MV-4-11 (cell line): ENCODE results near the gene EDEM3.
"Not testable (repeated sequence)": the region's sequence is repeated elsewhere in the genome, so short reads cannot be mapped to it uniquely, and the experiment has no call there.

ENCODE experiments used
- DNase-seq: peaks from one replicate; lab custom pipeline; 2025; lab: John Stamatoyannopoulos, UW

EDEM3 gene, protein sequence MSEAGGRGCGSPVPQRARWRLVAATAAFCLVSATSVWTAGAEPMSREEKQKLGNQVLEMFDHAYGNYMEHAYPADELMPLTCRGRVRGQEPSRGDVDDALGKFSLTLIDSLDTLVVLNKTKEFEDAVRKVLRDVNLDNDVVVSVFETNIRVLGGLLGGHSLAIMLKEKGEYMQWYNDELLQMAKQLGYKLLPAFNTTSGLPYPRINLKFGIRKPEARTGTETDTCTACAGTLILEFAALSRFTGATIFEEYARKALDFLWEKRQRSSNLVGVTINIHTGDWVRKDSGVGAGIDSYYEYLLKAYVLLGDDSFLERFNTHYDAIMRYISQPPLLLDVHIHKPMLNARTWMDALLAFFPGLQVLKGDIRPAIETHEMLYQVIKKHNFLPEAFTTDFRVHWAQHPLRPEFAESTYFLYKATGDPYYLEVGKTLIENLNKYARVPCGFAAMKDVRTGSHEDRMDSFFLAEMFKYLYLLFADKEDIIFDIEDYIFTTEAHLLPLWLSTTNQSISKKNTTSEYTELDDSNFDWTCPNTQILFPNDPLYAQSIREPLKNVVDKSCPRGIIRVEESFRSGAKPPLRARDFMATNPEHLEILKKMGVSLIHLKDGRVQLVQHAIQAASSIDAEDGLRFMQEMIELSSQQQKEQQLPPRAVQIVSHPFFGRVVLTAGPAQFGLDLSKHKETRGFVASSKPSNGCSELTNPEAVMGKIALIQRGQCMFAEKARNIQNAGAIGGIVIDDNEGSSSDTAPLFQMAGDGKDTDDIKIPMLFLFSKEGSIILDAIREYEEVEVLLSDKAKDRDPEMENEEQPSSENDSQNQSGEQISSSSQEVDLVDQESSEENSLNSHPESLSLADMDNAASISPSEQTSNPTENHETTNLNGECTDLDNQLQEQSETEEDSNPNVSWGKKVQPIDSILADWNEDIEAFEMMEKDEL

DNA sequence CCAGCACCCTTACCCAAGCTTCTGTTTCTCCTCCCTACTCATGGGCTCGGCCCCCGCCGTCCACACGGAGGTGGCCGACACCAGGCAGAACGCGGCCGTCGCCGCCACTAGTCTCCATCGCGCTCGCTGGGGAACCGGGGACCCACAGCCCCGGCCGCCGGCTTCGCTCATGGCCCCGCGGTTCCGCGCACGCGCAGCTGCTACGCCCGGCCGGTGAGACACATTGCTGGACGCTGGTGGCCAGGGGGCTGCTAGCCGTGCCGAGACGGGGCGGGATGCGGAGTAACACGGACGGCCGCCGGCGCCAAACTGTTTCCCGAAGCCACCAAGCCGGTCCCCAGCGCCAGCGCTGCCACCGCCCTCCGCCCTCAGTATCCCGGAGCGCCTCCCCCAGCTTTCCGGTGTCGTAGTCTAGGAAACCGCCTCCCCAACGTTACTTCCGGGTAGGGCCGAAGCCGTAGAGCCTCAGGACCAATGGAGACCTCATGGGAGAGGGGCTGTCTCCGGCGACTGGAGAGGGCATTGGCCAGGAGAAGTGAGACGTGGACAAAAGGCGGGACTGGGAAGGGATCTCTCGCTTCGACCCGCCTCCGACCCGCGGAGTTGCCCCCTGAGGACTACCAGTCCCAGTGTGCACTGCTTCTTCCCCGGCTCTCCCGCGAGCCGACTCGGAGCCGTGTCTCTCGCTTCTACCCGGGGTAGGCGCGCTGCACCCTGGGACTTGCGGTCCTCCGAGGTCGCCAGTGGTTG lies at the start of gene EDEM3:
TSS of gene EDEM3 (minus strand) at position 383 of the 750 bp plus-strand sequence. CDS start at position 171, 212 bp downstream.
- peak; percentile 99 for DNase-seq

DNA sequence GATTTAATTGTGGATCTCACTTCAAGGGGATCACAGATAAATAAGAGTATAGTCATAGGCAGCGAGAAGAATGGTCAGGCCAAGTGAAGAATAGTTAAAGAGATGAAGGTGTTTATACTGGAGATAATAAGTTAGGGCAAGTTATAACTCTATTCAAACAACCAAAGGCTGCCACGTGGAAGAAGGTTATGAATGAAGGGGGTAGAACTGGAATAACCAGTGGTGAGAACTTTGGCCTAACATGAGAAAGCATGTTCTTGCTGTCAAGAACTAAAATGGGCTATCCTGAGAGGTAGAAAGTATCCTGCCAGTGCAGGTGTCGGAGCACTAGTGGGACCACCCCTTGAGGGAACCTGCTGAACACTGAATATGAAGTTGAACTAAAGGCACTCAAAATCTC lies 49.6 kb upstream of the EDEM3 start:
- no peak for DNase-seq

DNA sequence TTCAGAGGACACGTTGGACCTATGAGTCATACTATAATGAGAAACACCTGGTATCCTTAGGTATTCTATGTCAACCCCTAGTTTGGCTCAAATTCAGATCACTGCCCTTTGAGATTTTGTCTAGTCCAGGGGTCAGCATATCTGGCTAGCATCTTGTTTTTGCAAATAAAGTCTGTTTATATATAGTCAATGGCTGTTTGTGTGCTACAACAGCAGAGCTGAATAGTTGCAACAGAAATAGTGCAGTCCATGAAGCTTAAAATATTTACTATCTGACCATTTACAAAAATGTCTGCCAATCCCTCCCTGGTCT lies 48.5 kb upstream of the EDEM3 start:
- no peak for DNase-seq

DNA sequence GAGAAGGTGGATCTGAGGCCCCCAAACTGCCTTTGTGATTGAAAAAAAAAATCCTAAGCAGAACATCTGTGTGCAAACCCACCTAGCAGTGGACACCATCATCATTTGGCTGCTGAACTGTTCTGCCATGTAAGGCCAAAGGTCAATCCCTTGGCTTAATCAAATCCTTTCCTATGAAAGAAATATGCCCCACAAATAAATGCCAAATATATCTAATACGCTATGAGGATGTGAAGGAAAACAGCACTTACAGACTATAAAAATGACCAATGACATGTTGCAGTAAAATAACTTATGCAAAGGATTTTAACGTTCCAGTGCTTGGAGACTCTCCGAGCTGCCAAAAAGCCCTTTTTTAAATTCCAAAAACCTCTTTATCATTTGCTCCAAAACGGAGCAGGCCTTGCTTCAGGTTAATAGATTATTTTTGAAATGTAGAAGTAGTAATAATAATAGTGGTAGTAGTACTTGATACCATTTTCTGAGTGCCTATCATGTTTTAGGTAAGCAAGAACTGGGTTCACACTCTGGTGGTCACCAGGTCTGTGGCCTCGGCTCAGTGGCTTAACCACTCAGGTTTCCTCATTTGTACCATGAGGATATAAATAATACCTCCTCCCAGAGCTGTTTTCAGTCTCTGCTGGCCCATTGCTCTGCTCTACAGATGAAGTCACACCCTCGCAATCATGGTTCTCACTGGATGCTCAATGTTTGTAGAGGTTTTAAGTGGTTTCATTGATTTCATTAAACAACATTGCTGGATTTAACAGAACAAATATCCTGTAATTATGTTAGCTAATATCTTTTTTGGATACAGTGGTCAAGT lies 47.9 kb upstream of the EDEM3 start:
- DNase-seq = no peak

DNA sequence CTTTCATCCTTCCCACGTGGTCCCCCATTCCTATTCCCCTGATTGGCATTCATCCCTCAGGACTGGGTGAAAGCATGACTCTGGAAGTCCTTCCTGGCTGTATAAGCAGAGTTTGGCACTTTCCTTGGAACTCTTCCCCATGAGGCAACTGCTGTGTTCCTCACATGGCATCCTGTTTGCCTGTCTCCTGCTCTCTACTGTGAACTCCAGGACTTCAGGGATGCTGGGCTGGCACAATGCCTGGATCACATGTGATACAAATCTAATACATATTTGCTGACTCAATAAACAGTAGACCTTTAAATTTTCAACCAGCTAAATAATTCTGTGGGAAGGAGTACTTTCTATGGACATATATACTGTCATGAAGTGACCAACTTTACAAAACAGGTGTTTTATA lies 46.8 kb upstream of the EDEM3 start:
- no peak for DNase-seq

DNA sequence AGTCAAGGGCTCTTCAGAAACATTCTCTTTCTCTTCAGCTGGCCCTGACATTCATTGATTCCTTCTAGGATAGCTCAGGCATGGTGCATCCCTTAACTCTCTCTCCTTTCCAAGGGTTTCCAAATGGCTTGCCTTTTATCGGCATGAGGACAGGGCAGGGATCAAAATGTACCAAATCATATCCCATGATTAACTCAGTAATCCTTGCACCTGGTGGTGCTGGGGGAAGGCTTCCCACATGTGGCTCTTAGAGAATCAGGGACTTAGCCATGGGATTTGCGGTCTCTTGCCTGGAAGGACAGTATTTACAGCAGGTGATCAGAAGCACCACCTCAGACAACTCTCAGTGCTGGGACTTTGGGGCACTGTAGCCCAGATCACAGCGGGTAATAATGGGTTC lies 46.2 kb upstream of the EDEM3 start:
- DNase-seq = no peak

DNA sequence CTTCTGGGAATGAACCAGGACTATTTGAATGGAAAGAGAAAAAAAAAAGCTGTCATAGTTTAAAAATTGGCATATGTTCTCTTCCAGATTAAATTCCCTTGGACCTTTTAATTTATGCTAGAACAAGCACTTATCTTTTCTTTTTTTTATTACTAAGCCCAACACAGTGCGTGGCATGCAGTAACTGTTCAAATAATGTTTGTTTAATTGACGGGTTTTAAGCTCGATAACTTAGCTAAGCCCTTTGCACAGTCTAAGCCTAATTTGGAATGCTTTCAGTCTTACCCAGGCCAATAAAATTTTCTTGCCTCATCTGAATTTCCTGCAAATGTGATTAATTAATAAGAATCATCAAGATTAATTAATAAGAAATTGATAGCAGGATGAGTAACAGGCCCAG lies 39.3 kb upstream of the EDEM3 start:
- DNase-seq = no peak

DNA sequence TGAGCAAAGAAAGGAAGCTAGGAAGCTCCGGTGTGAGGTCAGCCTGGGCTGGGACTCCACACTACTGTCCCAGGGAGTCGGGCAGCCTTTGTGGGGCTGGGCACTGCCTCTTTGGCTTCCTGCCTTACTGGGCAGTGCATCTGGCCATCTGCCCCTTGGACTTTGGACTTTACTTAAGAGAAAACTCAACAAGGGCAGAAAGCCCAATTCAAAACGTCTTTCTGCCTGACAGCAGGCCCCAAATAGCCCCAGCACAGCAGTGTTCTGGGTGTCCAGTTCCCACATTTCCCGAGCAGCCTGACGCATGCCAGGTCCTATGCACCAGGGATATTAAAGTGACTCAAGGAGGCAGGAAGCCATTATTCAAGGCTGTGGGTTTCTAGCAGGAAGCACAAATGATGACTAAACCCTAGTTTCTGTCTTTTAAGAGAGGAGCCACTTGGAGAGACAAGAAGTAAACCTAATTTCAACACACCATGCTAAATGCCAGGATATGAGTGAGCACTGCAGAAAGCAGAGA lies 37.9 kb upstream of the EDEM3 start:
- peak; percentile 98 for DNase-seq

DNA sequence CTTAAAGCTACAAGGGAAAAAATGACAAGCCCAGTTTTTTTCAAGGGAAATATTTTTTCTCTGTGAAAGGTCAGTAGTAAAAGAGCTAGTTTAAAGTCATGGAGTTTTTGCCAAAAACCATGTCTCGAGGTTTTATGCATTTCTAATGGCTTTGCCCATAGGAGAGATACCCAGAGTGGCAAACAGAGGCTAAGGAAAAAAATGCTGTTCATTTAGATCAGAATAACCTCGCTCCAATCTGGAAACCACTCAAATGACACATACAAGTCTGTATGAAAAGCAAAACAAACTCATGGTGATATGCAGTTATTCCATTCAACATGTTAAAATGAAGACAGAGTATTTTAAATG lies 36.9 kb upstream of the EDEM3 start:
- DNase-seq = no peak

DNA sequence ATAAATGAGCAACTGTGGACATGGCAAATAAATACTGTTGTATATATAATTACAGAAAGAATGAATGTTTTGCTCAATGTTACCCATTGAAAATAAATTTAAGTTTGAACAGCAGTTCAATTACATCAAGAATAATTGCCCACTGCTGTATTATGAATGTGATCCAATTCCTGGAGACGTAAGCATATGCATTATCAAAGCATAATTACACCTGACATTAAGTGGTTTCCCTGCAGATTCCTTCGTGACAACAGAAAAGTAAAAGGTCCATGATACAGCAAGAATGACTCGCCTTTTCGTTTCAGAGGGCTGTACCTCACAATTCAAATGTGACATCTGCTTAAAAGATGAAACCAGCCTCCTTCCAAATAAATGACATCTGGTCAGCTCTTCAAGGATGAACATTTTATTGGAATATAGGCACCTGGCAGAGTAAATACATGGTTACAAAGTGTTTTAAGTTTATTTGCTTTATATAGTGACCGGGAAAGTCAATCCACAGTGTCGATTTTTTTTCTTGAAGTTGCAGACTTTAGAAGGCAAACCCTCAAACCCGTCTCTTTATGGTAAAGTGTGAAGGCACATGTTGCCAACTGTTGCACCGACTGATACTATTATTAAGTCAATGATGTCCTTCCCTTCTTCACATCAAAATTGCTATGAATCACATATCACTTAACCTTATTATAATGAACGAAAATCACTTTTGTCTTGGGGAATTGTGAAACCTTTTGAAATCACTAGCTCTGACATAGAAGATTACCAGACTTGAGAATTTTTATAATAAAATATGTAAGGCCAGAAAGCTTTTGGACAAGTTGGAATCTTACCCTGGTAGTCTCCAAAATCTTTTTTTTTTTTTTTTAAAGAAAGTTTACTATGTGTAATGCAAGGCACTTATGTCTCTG lies 36.2 kb upstream of the EDEM3 start:
- DNase-seq = no peak

DNA sequence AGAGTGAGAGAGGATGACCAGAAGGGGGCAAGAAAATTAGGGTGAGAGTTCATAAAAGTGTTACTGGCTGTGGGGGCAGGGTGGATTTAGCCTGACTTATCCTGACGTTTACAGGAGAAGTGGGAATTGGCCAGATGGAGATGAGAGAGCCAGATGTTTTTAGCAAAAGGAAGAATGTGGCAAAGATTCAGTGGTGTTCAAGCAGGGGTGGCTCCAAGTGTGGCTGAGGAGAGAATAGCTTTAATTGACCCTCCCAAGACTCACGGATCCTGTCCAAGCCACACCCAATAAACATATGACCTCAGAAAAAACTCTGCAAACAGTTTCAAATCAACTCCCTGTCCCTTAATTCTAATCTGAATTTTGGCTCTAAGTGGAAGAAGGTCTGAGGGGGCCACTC lies 35.2 kb upstream of the EDEM3 start:
- DNase-seq = no peak

DNA sequence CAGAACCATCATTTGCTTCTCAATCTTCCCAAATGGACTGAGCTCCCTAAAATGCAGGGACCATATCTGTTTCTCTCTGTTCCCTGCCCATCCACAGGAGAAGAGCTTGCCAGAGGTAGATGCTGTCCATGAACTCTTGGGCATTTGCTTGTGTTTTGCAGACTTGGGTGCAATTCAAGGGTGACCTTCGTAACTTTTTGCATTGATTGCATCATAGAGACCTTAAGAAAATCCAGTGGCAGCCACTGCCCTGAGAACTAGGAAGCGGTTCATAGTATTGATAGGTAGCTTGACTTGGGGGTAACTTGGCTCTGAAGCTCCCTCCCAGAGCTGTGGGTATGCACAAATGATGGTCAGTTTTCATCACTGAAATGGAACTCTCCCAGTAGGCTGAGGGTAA lies 34.3 kb upstream of the EDEM3 start:
- DNase-seq = peak; percentile 70

DNA sequence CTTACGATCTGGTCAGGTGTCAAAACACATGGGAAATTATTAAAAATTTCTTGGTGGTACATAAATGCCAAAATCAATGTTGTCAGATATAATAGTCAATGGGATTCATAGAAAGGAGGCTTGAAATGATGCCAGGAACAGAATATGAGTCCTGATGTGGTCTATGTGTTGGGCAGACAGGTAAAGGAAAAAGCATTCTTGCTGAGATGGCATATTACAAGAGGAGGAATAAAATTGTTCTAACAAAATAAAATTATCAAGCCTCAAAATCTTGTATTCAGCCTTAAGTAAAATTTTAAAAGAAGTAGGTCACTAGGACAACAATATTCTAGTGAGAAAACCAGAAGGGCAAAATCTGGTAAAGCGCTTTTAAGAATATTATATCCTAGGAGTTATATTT lies 30.9 kb upstream of the EDEM3 start:
- DNase-seq = no peak

DNA sequence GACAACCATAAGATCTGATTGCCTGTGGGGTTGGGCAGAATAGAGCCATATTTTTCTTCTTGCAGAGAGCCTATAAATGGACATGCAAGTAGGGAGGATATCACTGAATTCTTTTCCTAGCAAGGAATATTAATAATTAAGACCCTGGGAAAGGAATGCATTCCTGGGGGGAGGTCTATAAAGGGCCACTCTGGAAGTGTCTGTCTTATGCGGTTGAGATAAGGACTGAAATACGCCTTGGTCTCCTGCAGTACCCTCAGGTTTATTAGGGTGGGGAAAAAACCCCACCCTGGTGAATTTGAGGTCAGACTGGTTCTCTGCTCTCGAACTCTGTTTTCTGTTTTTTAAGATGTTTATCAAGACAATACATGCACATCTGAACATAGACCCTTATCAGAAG lies 29.1 kb upstream of the EDEM3 start:
- not testable (repeated sequence) for DNase-seq

DNA sequence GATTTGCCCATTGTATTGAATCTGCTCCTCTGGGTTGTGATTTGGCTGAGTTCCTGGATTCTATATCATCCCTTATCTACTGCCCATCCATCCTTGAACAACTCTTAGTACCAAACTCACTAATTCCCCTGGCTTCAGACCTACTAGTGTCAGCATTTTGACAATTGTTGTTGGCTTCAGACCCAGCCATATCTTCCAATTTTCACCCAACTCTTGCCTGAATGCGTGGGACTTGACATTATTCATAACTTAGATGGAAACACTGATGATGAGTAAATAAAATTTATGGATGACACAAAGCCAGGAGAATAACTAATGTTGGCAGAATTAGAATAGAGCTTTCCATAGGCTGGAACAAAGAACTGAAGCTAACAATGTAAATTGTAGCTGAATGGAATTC lies 27.3 kb upstream of the EDEM3 start:
- DNase-seq = no peak

DNA sequence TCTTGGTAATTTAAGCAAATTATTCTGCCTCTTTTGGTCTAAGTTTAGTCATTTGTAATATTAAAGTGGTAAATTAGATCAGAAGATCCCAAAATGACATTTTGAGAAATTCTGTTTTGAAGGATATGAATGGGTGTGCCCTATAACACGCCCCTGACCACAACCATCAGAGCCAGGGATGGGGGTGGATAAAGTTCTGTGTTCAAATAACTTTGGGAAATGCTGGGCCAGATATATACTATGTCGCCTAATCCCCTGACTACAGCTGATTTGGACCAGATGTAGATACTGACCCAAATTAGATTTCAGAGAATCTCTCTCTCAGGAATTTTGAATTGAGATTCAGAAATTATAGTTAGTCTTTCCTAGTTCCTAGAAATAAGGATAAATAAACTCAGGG lies 21.2 kb upstream of the EDEM3 start:
- DNase-seq = no peak

DNA sequence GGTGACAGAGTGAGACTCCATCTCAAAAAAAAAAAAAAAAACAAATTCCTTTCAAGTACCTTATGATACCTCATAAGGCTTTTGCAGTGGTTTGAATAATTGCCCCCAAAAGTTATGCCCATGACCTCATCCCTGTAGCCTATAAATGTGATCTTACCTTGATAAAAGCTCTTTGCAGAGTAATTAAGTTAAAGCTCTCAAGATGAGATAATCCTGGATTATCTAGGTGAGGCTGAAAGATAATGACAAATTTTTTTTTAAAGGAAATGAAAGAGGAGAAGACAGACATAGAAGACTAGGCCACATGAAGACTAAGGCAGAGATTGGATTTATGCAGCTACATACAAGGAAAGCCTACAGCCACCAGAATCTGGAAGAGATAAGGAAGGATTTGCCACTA lies 20.7 kb upstream of the EDEM3 start:
- no peak for DNase-seq

DNA sequence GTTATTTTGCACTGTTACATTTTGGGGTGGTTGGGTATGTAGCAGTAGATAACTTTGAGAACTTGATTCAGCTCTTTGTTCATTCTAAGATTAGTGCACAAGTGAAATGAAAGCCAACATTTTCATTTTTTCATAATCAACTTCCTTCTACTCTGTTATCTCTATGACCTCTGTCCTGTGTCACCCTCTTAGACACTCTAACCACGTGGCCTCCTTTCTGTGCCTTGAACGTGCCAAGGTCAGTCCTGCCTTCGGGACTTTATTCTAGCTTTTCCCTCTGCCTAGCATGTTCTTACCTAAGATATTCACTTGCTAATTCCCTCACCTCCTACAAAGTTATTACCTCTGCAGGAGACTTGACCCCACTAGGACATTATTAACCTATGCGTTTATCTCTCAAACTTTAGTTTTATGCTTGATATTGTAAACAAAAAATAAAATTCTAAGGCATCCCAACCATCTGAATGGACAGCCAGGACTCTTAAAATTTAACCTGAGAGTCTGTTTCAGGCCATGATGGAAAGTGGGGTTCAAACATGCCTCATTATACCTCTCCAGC lies 19.2 kb upstream of the EDEM3 start:
- peak; percentile 12 for DNase-seq

DNA sequence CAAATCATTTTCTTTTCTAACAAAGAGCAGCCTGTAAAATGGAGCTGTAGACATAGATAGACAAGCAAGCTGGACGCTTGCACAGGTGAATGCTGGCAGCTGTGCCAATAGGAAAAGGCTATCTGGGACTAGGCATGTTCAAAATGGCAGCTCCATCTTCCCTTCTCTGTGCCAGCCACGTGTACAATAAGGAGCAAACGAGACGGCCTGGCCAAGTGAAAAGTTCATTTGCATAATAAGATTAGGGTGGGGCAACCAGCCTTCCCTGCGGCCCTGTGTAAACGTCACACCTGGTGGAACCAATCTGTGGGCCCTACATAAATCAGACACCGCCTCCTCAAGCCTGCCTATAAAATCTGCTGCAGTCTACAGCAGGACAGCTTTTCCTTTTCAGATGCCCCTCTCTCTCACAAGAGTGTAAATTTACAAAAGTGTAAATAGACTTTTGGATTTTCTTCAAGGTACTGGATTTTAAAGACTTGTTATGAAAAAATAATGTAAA lies 16.6 kb upstream of the EDEM3 start:
- no peak for DNase-seq
